H9 (cell line): ENCODE results near the gene ALG12. TPM values are rescaled to one million over a fixed set of nuclear protein-coding genes. Genes with fewer than 3 reads are reported as not detected.

Source experiments
- DNase-seq: peaks from one replicate; pipeline ENCODE4 v3.0.0-alpha.2; 2017
- H2AFZ ChIP-seq: one replicate; pipeline ENCODE4 v1.6.1; 2013; ENCODE audit warnings: mild to moderate bottlenecking, low read length, control low read depth, moderate library complexity
- H2AK5ac ChIP-seq: 2 replicates; pipeline ENCODE4 v1.6.1; 2013; ENCODE audit warnings: low read length, control low read depth, mixed read lengths; ENCODE audit not compliant: insufficient read length
- H2BK120ac ChIP-seq: one replicate; pipeline ENCODE4 v1.6.1; 2013; ENCODE audit warnings: low read depth, mild to moderate bottlenecking, low read length, control low read depth, inconsistent platforms; ENCODE audit not compliant: poor library complexity, severe bottlenecking
- H2BK12ac ChIP-seq: 2 replicates; pipeline ENCODE4 v1.6.1; 2013; ENCODE audit warnings: low read length, control low read depth, mixed read lengths, low read depth; ENCODE audit not compliant: insufficient read length
- H2BK15ac ChIP-seq: 2 replicates; pipeline ENCODE4 v1.6.1; 2013; ENCODE audit warnings: low read depth, low read length, control low read depth
- H2BK20ac ChIP-seq: one replicate; pipeline ENCODE4 v1.6.1; 2013; ENCODE audit warnings: low read depth, mild to moderate bottlenecking, low read length, control low read depth, inconsistent platforms; ENCODE audit not compliant: poor library complexity, severe bottlenecking
- H2BK5ac ChIP-seq: 2 replicates; pipeline ENCODE4 v1.6.1; 2013; ENCODE audit warnings: low read length, control low read depth, mixed read lengths; ENCODE audit not compliant: insufficient read length
- H3K14ac ChIP-seq: 2 replicates; pipeline ENCODE4 v1.6.1; 2013; ENCODE audit warnings: low read length, control low read depth; ENCODE audit not compliant: insufficient read depth
- H3K18ac ChIP-seq: 2 replicates; pipeline ENCODE4 v1.6.1; 2013; ENCODE audit warnings: low read depth, mild to moderate bottlenecking, mixed read lengths, low read length, control low read depth; ENCODE audit not compliant: insufficient read length
- H3K23ac ChIP-seq: 2 replicates; pipeline ENCODE4 v1.6.1; 2013; ENCODE audit warnings: low read length, control low read depth, mixed read lengths, low read depth; ENCODE audit not compliant: insufficient read length
- H3K23me2 ChIP-seq: 2 replicates; pipeline ENCODE4 v1.6.1; 2013; ENCODE audit warnings: low read depth, mild to moderate bottlenecking, mixed read lengths, low read length, control low read depth; ENCODE audit not compliant: insufficient read length, poor library complexity, severe bottlenecking
- H3K27ac ChIP-seq: 2 replicates; pipeline ENCODE4 v1.5.1; 2013; ENCODE audit warnings: low read length, control low read depth, mixed read lengths, low read depth; ENCODE audit not compliant: insufficient read length
- H3K27me3 ChIP-seq: 2 replicates; pipeline ENCODE4 v1.6.1; 2013; ENCODE audit warnings: low read length, control low read depth, inconsistent platforms; ENCODE audit not compliant: insufficient read depth
- H3K4ac ChIP-seq: 2 replicates; pipeline ENCODE4 v1.6.1; 2013; ENCODE audit warnings: low read depth, mild to moderate bottlenecking, control low read depth, inconsistent platforms, low read length, moderate library complexity
- H3K4me1 ChIP-seq: 2 replicates; pipeline ENCODE4 v1.6.1; 2013; ENCODE audit warnings: low read length, control low read depth, inconsistent platforms; ENCODE audit not compliant: insufficient read depth
- H3K4me2 ChIP-seq: 2 replicates; pipeline ENCODE4 v1.6.1; 2013; ENCODE audit warnings: low read length, control low read depth, mixed read lengths; ENCODE audit not compliant: insufficient read length, insufficient read depth
- H3K56ac ChIP-seq: 2 replicates; pipeline ENCODE4 v1.6.1; 2013; ENCODE audit warnings: low read depth, mild to moderate bottlenecking, mixed read lengths, low read length, control low read depth; ENCODE audit not compliant: insufficient read length
- H3K79me1 ChIP-seq: 2 replicates; pipeline ENCODE4 v1.6.1; 2013; ENCODE audit warnings: low read depth, mild to moderate bottlenecking, moderate library complexity, low read length, control low read depth, inconsistent platforms; ENCODE audit not compliant: insufficient read depth, poor library complexity, severe bottlenecking
- H3K79me2 ChIP-seq: 2 replicates; pipeline ENCODE4 v1.6.1; 2013; ENCODE audit warnings: low read length, control low read depth, inconsistent platforms; ENCODE audit not compliant: insufficient read depth
- H3K9ac ChIP-seq: 2 replicates; pipeline ENCODE4 v1.6.1; 2013; ENCODE audit warnings: low read length, control low read depth, mixed read lengths; ENCODE audit not compliant: insufficient read length; ENCODE audit errors: extremely low read depth
- H3K9me3 ChIP-seq: one replicate; pipeline ENCODE4 v1.6.1; 2013; ENCODE audit warnings: low read depth, low read length, inconsistent platforms; ENCODE audit not compliant: control insufficient read depth
- H3T11ph ChIP-seq: one replicate; pipeline ENCODE4 v1.6.1; 2013; ENCODE audit warnings: mild to moderate bottlenecking, low read length, control low read depth, inconsistent platforms
- H4K20me1 ChIP-seq: one replicate; pipeline ENCODE4 v1.6.1; 2013; ENCODE audit not compliant: control insufficient read depth, insufficient read length, insufficient read depth
- H4K5ac ChIP-seq: 2 replicates; pipeline ENCODE4 v1.6.1; 2013; ENCODE audit warnings: low read depth, mild to moderate bottlenecking, mixed read lengths, low read length, control low read depth; ENCODE audit not compliant: insufficient read length
- H4K8ac ChIP-seq: replicated peaks from 2 replicates; pipeline ENCODE4 v1.6.1; 2013; ENCODE audit warnings: low read length, control low read depth, mixed read lengths, low read depth; ENCODE audit not compliant: insufficient read length
- H4K91ac ChIP-seq: 2 replicates; pipeline ENCODE4 v1.6.1; 2013; ENCODE audit warnings: low read depth, mild to moderate bottlenecking, moderate library complexity, mixed read lengths, low read length, control low read depth; ENCODE audit not compliant: insufficient read length
- H3K27ac Mint-ChIP-seq, 3 experiments: 2 replicates in 2 of 3; 3 replicates in 1 of 3; pipeline ENCODE4 v1.8.0; 2020 to 2021; ENCODE audit warnings: mixed read lengths in 3 of 3, mild to moderate bottlenecking in 1 of 3, moderate library complexity in 1 of 3
- H3K27me3 Mint-ChIP-seq: 2 replicates; pipeline ENCODE4 v1.8.0; 2021; ENCODE audit warnings: low read depth, mild to moderate bottlenecking, moderate library complexity, mixed read lengths
- H3K36me3 Mint-ChIP-seq, 3 experiments: 2 replicates in 2 of 3; 3 replicates in 1 of 3; pipeline ENCODE4 v1.8.0; 2020 to 2021; ENCODE audit warnings: low read depth in 3 of 3, mixed read lengths in 3 of 3; ENCODE audit not compliant: insufficient read depth in 1 of 3
- H3K4me1 Mint-ChIP-seq, 2 experiments: 2 replicates each; pipeline ENCODE4 v1.8.0; 2020; ENCODE audit warnings: mixed read lengths in 2 of 2
- H3K4me3 Mint-ChIP-seq, 2 experiments: 2 replicates in 1 of 2; 3 replicates in 1 of 2; pipeline ENCODE4 v1.8.0; 2020 to 2021; ENCODE audit warnings: mild to moderate bottlenecking in 2 of 2, mixed read lengths in 2 of 2, moderate library complexity in 1 of 2
- H3K9me3 Mint-ChIP-seq, 2 experiments: 2 replicates in 1 of 2; 3 replicates in 1 of 2; pipeline ENCODE4 v1.8.0; 2020; ENCODE audit warnings: mild to moderate bottlenecking in 2 of 2, mixed read lengths in 2 of 2, moderate library complexity in 1 of 2
- CTCF ChIP-seq: fragments of 200-600 bp; sonication (generic); conservative IDR thresholded peaks from 3 replicates; pipeline ENCODE4 v1.8.0; 2021; ENCODE audit warnings: antibody characterized with exemption, mild to moderate bottlenecking
- WGBS: extraction: QIAGEN DNeasy Blood & Tissue Kit; methylation state at CpG from one replicate; pipeline ENCODE4 v1.1.7; 2013; ENCODE audit warnings: missing lambda C conversion rate, low lambda C conversion rate, mixed read lengths; ENCODE audit not compliant: insufficient read length; ENCODE audit errors: extremely low coverage; 5-methylcytosine and 5-hydroxymethylcytosine counted together
- total RNA-seq: library from RNA; stranded (reverse); gene quantifications from 2 replicates; pipeline ENCODE4 v1.2.1, GENCODE V29; 2021

Gene ALG12
- total RNA-seq, 1 experiment from 2014 or later, result 19.2 TPM

GRCh38 chr22:49893025-49893424 is 25.2 kb downstream of the ALG12 start:
- Histone ChIP-seq H3K23ac (no peak overlapping the region), H2AK5ac (no peak overlapping the region), H2BK12ac (no peak overlapping the region), H3T11ph (no peak overlapping the region), H3K9me3 (no peaks in the 10 kb centered on the region), H3K4me1 (no peaks in the 10 kb centered on the region), H3K4ac (no peak overlapping the region), H3K79me1 (no peaks in the 10 kb centered on the region), H3K18ac (no peak overlapping the region), H3K4me2 (no peak overlapping the region), H3K9ac (no peak overlapping the region), H2AFZ (no peak overlapping the region), H3K56ac (no peak overlapping the region), H3K14ac (no peak overlapping the region), H4K20me1 (no peaks in the 10 kb centered on the region), H3K23me2 (no peaks in the 10 kb centered on the region), H4K5ac (no peak overlapping the region), H2BK20ac (no peak overlapping the region), H4K8ac (no peak overlapping the region), H3K27me3 (no peaks in the 10 kb centered on the region), H2BK120ac (no peak overlapping the region), H2BK5ac (no peak overlapping the region), H3K27ac (no peak overlapping the region), H2BK15ac (no peak overlapping the region), H4K91ac (no peak overlapping the region), H3K79me2 (no peaks in the 10 kb centered on the region)
- H3K36me3 Mint-ChIP-seq, result peaks cover 47 to 68% (median 65%) of the 10 kb centered on the region in 3 experiments
- H3K27me3 Mint-ChIP-seq, result no peaks in the 10 kb centered on the region
- WGBS, result no CpG with 5 or more reads among the region's 4 CpGs
- H3K27ac Mint-ChIP-seq, result no peak overlapping the region
- no peak for TF ChIP-seq CTCF
- DNase-seq, result no peak
- H3K4me1 Mint-ChIP-seq, result no peaks in the 10 kb centered on the region
- H3K9me3 Mint-ChIP-seq, result peaks cover 25 to 45% of the 10 kb centered on the region in 2 experiments
- H3K4me3 Mint-ChIP-seq, result no peak overlapping the region
